GM21367 (cell line): ENCODE measurements around the gene TBC1D17.
A peak's percentile ranks its signal among the peaks of the same experiment; 100 is the strongest.

ENCODE experiments used
- ATAC-seq: cut with Tn5 transposase; IDR thresholded peaks from one replicate; pipeline ENCODE4 v1.9.1; 2021; ENCODE audit not compliant: unreplicated experiment

TBC1D17 gene

DNA sequence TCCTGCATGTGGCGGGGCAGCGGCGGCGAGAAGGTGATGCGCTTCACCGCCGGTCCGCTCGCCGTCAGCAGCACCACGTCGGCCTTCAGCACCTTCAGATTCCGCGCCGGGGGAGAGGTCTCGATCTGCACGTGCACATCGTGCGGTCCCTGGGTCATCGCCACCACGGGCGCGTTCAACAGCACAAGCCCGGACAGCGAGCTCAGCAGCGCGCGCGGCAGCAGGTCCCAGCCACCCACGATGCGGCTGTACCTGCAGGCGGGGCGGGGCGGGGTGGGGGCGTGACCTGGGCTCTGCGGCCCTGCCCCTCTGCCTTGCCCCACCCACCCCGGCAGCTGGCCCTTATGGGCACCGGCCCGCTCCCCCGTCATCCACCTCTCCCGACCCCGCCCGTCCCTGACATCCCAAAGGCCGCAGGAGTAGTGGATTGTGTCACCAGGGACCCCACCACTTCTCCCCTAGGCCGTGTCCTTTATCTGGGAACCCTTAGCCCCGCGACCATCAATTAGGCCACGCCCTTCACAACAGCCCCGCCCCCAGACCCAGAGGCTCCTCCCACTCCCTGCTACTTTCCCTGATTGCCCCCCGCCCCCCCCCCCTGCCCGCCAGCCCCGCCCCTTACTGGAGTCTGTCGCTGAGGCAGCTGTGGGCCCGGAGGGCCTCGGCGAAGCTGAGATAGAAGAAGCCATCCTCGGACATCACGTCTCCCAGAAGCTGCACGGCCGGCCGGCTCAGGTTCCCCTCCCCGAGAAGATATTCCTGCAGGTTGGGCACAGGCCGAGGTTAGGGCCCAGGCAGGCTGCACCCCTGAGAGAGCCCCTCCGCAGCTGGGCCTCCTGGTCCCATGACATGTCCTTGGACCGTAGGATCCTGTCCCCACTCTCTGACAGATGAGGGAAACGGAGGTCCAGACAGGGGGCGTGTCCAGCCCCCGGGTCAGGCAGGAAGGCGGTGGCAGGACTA lies 13.1 kb downstream of the TBC1D17 start:
- ATAC-seq: no peak

DNA sequence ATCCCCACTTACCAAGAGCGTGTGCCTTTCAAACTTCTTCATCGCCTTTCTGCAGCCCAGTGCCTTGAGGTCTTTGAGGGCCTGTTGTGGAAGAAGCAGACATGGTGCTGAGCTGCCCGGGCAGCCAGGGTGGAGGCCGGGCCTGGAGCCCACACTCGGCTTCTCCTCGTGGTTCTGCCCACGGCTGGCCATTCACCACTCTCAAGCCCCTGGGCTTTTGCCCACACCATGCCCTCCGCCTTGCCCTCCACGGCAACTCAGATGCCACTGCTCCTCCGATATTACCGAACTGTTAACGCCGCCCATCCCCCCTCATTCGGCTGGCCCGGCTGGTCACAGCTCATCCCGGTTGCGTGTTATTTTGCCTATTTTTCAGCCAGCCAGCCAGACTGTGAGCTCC lies 13.9 kb downstream of the TBC1D17 start:
- no peak for ATAC-seq

DNA sequence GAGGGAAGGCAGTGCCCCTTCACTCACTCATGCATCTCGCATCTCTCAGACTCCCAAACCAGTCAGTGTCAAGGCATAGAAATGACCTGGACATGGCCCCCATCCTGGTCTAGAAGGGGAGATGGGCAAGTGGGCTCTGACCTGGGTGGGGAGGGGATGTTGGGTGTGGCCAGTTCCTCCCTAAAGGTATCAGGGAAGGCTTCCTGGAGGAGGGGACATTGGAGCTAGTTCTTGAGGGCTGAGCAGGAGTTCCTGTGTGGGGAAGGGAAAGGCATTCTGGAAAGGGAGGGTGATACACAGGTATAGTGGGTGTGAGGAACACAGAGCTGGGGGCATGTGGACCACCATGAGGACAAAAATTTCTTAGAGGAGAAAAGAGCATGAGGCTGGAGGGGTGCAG lies 15.2 kb downstream of the TBC1D17 start:
- ATAC-seq: no peak

DNA sequence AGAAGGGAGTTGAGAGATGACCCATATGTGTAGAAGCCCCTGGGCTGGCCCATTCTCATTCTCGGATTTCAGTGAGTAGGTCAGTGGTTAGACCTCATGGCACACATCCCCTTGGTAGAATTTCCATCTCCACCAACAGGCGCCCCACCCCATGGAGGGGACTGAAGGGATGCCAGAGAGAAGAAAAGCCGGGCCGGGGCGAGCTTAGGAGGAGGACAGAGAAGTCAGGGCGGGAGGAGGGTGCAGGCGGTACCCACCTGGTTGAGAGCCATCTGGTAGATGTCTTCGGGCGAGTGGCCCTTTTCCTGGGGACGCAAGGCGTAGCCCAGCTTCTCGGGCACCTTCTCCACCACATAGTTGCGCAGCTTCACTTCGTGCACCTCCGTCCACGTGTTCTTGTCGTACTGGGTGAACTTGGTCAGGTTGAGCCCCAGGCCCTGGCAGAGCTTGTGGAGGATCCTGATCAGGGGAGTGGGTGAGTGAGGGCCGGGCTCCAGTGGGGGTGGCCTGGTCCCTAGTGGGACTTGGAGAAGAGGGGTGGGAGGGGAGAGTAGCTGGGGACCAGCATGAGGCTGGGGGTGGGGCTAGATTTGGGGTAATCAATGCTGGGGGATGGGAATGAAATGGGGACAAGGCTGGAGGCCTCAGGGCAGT lies 16.6 kb downstream of the TBC1D17 start:
- ATAC-seq: no peak

DNA sequence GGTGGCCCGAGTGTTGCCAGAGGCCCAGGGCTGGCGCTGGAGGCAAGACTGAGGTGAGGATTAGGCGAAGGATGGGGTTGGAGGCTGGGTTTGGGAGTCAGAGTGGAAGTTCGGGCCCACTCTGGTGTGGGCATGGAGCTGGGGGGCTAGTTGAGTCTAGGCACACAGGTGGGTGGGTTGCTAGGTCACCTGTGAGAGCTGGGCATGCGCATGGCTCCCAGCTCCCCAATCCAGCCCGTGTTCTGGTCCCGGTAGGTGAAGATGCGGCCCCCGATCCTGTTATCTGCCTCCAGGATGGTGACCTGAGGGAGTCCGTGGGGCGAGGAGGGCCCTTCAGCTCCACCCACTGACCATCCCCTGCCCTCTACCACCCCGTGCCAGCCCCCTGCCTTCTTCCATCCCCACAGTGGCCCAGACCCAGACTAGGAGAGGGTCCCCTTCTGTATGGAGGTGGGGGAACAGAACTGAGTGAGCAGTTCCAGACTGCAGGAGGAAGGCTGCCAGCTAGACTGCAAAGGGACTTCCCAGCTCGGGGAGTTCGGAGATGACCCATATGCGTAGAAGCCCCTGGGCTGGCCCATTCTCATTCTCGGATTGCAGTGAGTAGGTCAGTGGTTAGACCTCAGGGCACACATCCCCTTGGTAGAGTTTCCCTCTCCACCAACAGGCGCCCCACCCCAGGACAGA lies 17.5 kb downstream of the TBC1D17 start:
- ATAC-seq: no peak

DNA sequence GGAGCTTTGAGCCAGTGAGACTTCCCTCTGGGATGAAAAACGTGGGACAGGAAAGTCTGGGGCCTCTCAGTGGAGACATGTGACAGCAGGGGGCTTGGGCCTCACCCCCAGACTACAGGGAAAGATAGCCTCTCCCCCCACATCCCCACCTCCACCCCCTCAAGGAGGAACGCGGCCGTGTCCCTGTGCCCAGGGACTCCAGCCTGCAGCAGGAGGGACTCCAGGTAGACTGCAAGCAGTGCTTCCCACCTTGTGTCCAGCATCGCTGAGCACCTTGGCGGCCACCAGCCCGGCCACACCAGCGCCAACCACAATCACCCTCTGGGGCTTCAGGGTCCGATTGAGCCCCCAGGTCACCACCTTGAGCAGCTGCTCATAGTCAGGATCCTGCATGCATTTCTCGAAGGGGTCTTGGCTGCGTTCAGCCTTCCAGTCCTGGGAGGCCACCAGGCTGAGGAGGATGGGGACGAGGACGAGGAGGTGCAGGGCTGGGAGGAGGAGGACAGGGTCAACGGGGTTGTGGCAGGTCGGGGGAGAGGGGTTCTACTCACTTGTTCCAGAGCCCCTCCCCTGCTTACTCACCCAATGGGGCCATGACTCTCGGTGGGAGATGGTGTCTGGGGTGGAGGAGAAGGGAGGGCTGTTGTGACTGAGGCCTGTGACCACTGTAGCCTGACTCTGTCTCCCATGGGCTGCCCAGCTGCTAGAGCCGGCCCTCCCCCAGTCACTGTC lies 18.2 kb downstream of the TBC1D17 start:
- ATAC-seq: no peak

DNA sequence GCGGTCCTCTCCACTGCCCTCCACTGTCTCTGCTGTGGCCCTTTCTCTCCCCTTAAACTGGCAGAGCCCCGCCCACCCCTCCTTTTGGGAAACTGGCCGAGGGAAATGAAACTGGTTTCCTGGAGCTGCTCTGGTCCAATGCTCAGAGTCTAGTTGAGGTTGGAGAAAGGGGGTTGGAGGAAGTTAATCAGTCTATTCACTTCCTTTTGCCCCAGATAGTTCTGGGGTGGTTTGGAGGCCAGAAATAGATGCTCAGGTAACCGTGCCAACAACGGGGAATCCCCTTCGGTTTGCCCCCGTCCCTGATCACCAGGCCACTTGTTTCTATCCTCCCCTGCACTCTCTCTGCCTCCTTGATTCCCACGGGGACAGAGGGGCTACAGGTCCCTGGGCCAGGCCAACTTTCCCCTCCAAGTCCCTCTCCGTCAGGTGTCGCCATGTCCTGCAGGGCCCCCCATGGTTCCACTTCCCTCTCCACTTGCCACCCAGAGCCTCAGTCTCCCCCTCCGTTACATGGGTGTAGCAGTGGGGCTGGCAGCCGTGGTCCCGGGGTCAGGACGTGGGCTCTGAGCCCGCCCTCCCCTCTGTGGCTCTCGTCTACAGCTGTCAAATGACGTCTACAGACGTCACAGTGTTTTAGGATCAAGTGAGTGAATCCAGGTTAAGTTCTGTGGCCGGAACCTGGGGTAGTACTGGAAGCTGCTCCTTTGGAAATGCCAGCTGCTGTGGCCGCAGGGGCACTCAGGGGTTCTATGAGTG lies 19.5 kb downstream of the TBC1D17 start, which contains the start of gene IL4I1:
IL4I1 (minus strand) TSS at position 25 of the 759 bp plus-strand sequence. CDS start 727 bp downstream, outside the sequence.
- peak; percentile 52 for ATAC-seq

DNA sequence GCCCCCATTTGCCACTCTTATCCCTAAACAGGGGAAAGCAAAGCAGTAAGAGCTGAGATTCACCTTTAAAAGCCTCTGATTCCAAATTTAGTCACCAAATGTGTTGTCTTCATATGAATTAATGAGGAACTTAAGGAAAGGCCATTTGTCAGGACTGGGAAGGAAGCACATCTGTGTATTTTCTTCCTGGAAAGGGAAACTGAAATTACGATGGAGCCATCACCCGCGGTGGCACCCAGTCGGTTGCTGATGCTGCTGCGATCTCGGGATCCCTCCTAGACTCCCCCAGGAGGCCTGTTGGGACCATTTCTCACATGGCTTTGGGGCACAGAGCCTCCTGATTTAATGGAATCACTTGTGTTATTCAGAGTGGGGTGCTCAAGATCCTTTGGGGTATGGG lies 26.6 kb downstream of the TBC1D17 start:
- no peak for ATAC-seq

DNA sequence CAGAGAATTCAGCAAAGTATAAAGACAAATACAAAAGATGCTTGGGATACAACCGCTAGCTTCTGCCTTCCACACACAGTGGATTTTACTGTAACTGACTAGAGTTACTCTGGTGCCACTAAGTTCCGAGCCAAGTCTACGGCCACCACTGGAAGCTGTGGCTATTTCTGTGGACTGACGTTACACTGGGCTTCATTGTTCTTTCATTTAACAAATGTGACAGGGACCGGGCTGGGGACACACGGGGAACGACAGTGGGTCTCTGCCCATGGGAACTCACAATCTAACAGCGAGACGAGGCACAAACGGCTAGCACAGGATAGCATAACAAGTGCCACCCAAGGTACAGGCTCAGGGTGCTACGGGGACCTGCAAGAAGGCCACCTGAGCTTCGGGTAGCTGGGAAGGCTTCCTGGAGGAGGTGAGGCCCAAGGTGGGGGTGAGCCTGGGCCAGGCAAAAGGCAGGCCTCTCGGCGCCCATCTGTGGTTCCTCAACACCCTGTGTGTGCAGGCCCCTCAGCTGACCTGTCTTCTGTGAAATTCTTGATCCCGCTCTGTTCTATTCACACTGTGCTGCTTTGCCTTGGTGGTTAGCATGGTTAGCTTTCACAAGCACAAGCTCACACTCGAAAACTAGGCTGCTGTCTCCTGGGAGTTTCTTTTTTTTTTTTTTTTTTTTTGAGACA lies 29.5 kb downstream of the TBC1D17 start:
- no peak for ATAC-seq

DNA sequence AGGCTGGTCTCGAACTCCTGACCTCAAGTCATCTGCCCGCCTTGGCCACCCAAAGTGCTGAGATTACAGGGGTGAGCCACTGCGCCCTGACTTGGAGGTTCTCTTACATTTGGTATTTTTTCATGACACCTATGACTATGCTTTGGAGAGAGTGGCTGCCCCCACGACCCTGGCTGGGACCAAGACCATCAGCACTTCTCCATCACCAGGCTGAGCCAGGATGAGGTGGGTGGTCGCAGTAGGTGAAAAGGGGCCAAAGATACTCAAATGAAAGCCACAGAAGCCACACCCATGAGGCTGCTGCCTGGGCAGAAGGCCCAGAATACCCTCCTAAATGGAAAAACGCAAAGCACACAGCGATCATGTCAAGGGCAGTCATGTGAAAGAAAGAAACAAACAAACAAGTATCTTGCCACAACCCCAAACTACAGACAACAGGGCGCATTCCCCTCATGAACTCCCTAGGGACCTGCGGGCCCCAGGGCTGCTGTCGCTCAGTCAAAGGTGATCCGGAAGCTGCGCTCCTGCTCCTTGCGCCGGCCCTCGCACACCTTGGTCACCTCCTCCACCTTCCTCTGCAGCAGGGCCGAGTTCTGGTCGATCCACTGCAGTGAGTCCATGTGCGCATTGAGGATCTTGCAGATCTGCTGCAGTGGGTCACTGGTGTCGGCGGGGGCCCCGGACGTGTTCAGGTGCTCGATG lies 30.4 kb downstream of the TBC1D17 start:
- ATAC-seq: no peak

DNA sequence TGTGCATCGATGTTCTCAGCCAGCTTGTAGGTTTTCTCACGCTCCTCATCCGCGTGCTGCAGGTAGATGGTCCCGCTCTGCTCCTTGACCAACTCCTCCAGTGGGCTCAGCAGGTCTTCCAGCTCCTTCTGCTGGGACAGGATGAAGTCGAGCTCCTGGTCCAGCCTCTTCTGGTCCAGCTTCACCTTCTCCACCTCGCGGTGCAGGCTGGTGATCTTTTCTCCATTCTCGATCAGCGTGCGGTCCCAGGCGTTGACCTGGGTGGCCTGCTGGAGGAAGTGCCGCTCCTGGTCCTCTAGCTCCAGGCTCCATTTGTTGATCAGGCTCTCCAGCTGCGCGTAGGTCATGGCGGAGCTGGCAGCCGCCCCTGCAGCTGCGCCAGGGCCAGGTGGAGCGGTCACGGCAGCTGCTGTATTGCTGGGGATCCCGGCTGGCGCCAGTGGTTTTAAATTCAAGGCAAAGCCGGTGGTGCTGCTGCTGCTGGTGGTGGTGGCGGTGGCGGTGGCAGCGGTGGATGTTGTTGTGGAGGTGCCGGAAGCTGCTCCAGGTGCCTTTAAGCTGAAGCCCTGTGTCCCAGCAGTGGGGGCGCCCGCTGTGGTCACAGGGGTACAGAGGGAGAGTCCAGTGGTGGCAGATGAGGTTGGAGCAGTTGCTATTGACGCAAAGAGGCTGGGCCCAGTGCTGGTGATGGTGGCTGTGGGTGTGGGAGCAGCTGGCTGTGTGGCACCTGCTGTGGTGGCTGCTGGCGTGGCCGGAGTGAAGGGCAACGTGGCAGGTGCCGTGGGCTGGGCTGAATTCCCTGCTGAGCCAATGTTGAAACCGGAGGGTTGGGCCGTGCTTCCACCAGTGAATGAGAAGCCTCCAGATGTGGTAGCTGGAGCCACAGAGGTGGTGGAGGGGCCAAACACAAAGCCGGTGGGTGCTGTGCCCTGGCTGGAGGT lies 31.2 kb downstream of the TBC1D17 start:
- no peak for ATAC-seq

DNA sequence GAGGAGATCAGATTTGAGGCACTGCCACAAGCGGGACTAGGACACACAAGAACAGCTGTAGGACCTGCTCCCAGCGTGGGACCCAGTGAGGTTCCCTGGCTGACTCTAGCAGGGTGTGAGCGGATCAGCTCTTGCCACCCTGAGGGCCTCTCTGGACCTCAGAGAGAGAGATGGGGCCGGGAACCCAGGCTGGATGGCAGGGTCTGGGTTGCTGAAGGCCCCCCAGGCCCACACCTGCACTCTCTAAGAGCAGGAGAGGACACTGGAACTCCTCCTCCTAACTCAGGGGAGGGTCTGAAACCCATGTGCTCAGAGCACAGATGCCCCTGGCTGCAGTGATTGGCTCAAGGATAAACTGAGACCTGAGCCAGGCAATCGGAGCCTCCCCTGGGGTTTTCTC lies 32.7 kb downstream of the TBC1D17 start:
- ATAC-seq: no peak

DNA sequence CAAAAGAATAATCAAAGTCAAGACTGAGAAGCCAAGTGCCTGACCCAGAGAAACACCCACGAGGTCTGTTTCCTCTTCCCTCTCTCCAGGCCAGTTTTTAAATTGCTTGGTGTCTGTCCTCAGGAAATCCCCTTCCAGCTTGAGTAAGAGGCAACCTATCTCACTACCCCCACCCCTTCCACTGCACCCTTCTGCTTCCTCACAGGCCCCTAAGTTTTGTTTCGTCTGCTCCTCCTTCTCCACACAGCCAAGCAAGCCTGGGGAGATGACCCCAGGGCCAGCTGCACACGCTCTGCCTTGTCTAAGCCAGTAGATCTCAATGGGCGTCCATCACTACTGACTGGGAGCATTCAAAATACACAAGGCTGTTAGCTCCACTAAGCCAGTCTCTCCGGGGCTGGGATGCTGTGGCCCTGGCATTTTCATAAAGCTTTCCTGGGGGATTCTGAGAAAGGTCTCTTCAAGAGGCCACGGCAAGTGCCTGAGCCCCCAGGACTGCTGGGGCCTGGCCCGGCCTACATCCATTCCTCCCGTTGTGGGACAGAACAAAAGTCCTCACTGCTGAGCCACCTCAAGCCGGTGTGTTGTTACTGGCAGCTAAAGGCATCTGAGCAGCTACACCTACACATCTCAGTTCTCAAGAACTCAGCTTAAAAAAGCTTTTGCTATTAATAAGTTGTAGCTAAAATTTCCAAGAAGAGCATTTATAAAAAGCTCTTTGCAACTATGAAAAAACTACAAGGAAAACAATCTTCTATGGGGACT lies 34.1 kb downstream of the TBC1D17 start:
- no peak for ATAC-seq

DNA sequence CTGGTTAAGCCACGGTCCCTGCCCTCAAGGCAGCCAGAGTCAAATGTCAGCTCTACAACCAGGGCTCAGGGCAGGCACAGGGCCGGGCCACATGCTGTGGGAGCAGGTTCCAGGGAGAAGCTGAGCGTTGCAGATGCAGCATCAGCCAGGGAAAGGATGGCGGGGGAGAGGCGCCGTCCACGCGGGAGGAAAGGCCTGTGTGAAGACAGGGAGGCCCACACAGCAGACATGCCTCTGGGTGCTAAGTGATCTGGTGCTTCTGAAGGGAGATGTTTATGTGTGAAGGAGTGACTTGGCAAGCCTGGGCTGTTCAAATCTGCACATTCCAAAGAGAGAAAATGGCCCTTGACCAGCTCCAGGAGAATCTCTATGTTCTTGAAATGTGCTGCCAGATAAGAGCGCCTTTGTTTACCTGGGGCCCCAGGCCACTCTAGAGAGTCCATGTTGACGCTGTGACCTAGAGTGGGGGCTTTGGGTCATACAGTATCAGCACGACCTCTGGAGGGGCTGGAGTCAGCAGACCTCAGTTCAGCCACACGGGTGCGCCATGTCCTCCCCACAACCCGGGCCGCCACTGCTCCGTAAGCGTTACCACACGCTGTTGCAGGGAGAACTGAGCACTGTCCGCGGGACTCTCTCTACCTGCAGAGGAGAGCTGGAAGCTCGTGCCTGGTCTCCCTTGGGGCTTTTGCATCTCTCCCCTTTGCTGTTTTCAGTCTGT lies 35.6 kb downstream of the TBC1D17 start:
- ATAC-seq: no peak

DNA sequence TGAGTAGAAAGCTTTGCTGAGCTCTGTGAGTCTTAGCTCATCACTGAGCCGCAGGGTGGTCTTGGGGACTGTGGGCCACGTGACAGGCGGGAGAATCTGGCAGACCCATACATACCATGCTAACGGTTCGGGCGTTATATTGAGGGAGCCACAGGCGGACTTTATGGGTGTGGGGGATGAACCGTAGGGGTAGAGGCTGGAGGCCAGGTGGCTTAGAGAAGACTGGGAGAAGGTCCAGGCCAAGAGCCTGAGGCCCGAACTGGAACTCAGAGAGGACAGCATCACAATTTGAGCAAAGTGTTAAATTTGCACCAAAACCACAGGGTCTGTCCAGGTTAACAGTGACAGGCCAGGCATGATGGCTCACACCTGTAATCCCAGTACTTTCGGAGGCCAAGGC lies 36.2 kb downstream of the TBC1D17 start:
- no peak for ATAC-seq

DNA sequence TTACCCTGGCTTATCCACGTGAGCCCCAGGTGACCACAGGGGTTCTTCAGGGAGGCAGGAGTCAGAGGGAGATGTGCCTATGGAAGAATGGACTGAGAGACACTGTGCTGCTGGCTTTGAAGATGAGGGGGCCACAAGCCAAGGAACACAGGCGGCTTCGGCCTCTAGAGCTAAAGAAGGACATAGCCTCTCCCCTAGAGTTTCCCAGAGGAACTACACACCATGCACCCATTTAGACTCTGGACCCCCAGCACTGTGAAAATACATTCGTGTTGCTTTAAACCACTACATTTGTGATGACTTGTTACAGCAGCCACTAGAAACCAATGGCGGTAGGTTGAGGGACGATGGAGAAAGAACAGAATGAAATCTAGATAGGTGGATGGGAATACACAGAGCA lies 37.8 kb downstream of the TBC1D17 start:
- ATAC-seq: no peak
